SU-DHL-6 (cell line): ENCODE measurements around the gene KAZALD1.

Experiments
- H2AFZ ChIP-seq: fragments of 200-600 bp; sonication (generic); 2 replicates; pipeline ENCODE4 v1.6.1; 2014; ENCODE audit warnings: low read depth, mild to moderate bottlenecking, moderate library complexity, mixed read lengths, antibody characterized with exemption, low read length; ENCODE audit not compliant: severe bottlenecking
- H3F3A ChIP-seq: fragments of 200-600 bp; shearing (Covaris generic); 2 replicates; pipeline ENCODE4 v1.6.0; 2016; ENCODE audit warnings: antibody characterized with exemption, mild to moderate bottlenecking; ENCODE audit not compliant: insufficient read depth
- H3K27ac ChIP-seq: fragments of 200-600 bp; sonication (generic); 2 replicates; pipeline ENCODE4 v1.5.1; 2016; ENCODE audit warnings: low read depth, mild to moderate bottlenecking, low read length, moderate library complexity, mixed read lengths
- H3K27me3 ChIP-seq: fragments of 200-600 bp; sonication (generic), shearing (Covaris generic); 2 replicates; pipeline ENCODE4 v1.6.0; 2014; ENCODE audit warnings: mild to moderate bottlenecking, low read length
- H3K36me3 ChIP-seq: fragments of 200-600 bp; sonication (generic); 2 replicates; pipeline ENCODE4 v1.6.1; 2014; ENCODE audit warnings: mild to moderate bottlenecking, low read length, mixed read lengths
- H3K4me2 ChIP-seq: fragments of 300-600, 200-600 bp; shearing (Covaris generic), sonication (generic); 2 replicates; pipeline ENCODE4 v1.6.0; 2014; ENCODE audit warnings: low read length, low read depth, mild to moderate bottlenecking; ENCODE audit not compliant: poor library complexity, severe bottlenecking
- H3K4me3 ChIP-seq: fragments of 200-600 bp; sonication (generic); 2 replicates; pipeline ENCODE4 v1.5.1; 2014; ENCODE audit warnings: antibody characterized with exemption, low read length, mild to moderate bottlenecking, mixed read lengths; ENCODE audit not compliant: insufficient read depth, poor library complexity, severe bottlenecking
- H3K79me2 ChIP-seq: fragments of 200-600 bp; sonication (generic); 2 replicates; pipeline ENCODE4 v1.6.1; 2014; ENCODE audit warnings: mild to moderate bottlenecking, low read length, moderate library complexity; ENCODE audit not compliant: insufficient read depth
- H3K9ac ChIP-seq: fragments of 200-600 bp; sonication (generic); 2 replicates; pipeline ENCODE4 v1.7.0; 2014; ENCODE audit warnings: mild to moderate bottlenecking, low read length
- H3K9me2 ChIP-seq: fragments of 200-600 bp; sonication (generic); replicated peaks from 2 replicates; pipeline ENCODE4 v1.6.1; 2014; ENCODE audit warnings: low read length; ENCODE audit not compliant: insufficient read depth
- H3K9me3 ChIP-seq: fragments of 200-600 bp; sonication (generic); 2 replicates; pipeline ENCODE4 v1.6.1; 2014; ENCODE audit warnings: low read length, mixed read lengths; ENCODE audit not compliant: insufficient read depth
- H4K20me1 ChIP-seq: fragments of 200-600 bp; sonication (generic); 2 replicates; pipeline ENCODE4 v1.6.1; 2014; ENCODE audit warnings: low read depth, mild to moderate bottlenecking, antibody characterized with exemption, low read length, moderate library complexity, mixed read lengths
- CTCF ChIP-seq: fragments of 200-600 bp; sonication (generic); IDR thresholded peaks from one replicate; pipeline ENCODE4 v1.5.1; 2017; ENCODE audit warnings: antibody characterized with exemption, mild to moderate bottlenecking, low read length, moderate library complexity; ENCODE audit not compliant: insufficient read depth, poor library complexity, severe bottlenecking
- EZH2phosphoT487 ChIP-seq: fragments of 200-600 bp; sonication (generic), shearing (Covaris generic); conservative IDR thresholded peaks from 2 replicates; pipeline ENCODE4 v1.6.1; 2018; ENCODE audit warnings: mild to moderate bottlenecking, antibody characterized with exemption, low read length, moderate library complexity, mixed read lengths

KAZALD1 gene

GRCh38 chr10:101061624-101062231, at the start of gene KAZALD1:
TSS of gene KAZALD1 (plus strand) at chr10:101061989. CDS start at chr10:101062593, 604 bp downstream.
- Histone ChIP-seq H3K9ac (peak within 1 kb of the TSS; percentile 97), H3K9me2 (no peaks in the 10 kb centered on the region), H3K79me2 (peaks cover 37% of the 10 kb centered on the region), H3K36me3 (peaks cover 3% of the 10 kb centered on the region; the same call in 1 of the 2 replicates), H3K4me3 (peak within 1 kb of the TSS; percentile 99), H3K4me2 (peak within 1 kb of the TSS; percentile 94), H3K27ac (peak within 1 kb of the TSS; percentile 90), H3F3A (peaks cover 17% of the 10 kb centered on the region), H3K27me3 (no peaks in the 10 kb centered on the region), H4K20me1 (peaks cover 8% of the 10 kb centered on the region), H2AFZ (peak within 1 kb of the TSS; percentile 87), H3K9me3 (no peaks in the 10 kb centered on the region)
- TF ChIP-seq EZH2phosphoT487 (no peak), CTCF (no peak)

GRCh38 chr10:101012525-101013364, 49.0 kb upstream of the KAZALD1 start:
- Histone ChIP-seq H3K27me3 (no peaks in the 10 kb centered on the region), H3F3A (no peaks in the 10 kb centered on the region), H2AFZ (no peak overlapping the region), H3K9me2 (no peaks in the 10 kb centered on the region), H3K27ac (no peak overlapping the region), H3K9me3 (no peaks in the 10 kb centered on the region), H3K79me2 (no peaks in the 10 kb centered on the region), H3K4me3 (no peak overlapping the region), H4K20me1 (no peaks in the 10 kb centered on the region), H3K9ac (no peak overlapping the region), H3K36me3 (no peaks in the 10 kb centered on the region), H3K4me2 (no peak overlapping the region)
- peak; percentile 97 for TF ChIP-seq CTCF
- TF ChIP-seq EZH2phosphoT487, result no peak

GRCh38 chr10:101013365-101013825, 48.4 kb upstream of the KAZALD1 start:
- Histone ChIP-seq H3K36me3 (no peaks in the 10 kb centered on the region), H3K27me3 (no peaks in the 10 kb centered on the region), H2AFZ (no peak overlapping the region), H3K9ac (no peak overlapping the region), H4K20me1 (no peaks in the 10 kb centered on the region), H3K9me3 (no peaks in the 10 kb centered on the region), H3K4me3 (no peak overlapping the region), H3F3A (no peaks in the 10 kb centered on the region), H3K4me2 (no peak overlapping the region), H3K9me2 (no peaks in the 10 kb centered on the region), H3K79me2 (no peaks in the 10 kb centered on the region), H3K27ac (no peak overlapping the region)
- TF ChIP-seq CTCF (no peak), EZH2phosphoT487 (no peak)
